CD14-positive monocyte (primary cell): ENCODE measurements around the gene ZNF407. TPM values are rescaled to one million over a fixed set of nuclear protein-coding genes. Genes with fewer than 3 reads are reported as not detected.

Experiments used
- DNase-seq, 3 donors: peaks; one replicate each; pipeline ENCODE4 v3.0.0-alpha.2; 2011 to 2022
- H2AFZ ChIP-seq: 2 replicates; pipeline ENCODE4 v1.6.0; 2012; ENCODE audit warnings: mild to moderate bottlenecking, low read depth, low read length, inconsistent platforms; ENCODE audit not compliant: insufficient read depth, poor library complexity, severe bottlenecking
- H3K27ac ChIP-seq, 2 donors: 1 replicate in 1 of 2; 2 replicates in 1 of 2; pipeline ENCODE4 v1.5.1; 2012 to 2013; ENCODE audit warnings: low read length in 2 of 2, control low read depth in 1 of 2, inconsistent platforms in 1 of 2, low read depth in 1 of 2, mild to moderate bottlenecking in 1 of 2
- H3K27me3 ChIP-seq, 2 donors: one replicate each; pipeline versions ENCODE4 v1.6.0 to v1.6.1; 2011 to 2013; ENCODE audit warnings: low read length in 2 of 2; ENCODE audit not compliant: control insufficient read depth in 2 of 2, insufficient read depth in 2 of 2
- H3K36me3 ChIP-seq, 2 donors: replicated peaks in 1 of 2; 1 replicate in 1 of 2; 2 replicates in 1 of 2; pipeline versions ENCODE4 v1.5.1 to v1.6.1; 2012 to 2013; ENCODE audit warnings: low read length in 2 of 2, control low read depth in 1 of 2, inconsistent platforms in 1 of 2, mild to moderate bottlenecking in 1 of 2; ENCODE audit not compliant: insufficient read depth in 2 of 2, control insufficient read depth in 1 of 2
- H3K4me1 ChIP-seq, 2 donors: 1 replicate in 1 of 2; 2 replicates in 1 of 2; pipeline versions ENCODE4 v1.5.1 to v1.6.1; 2012 to 2013; ENCODE audit warnings: low read length in 2 of 2, control low read depth in 1 of 2, inconsistent platforms in 1 of 2, mild to moderate bottlenecking in 1 of 2, moderate library complexity in 1 of 2; ENCODE audit not compliant: insufficient read depth in 2 of 2, control insufficient read depth in 1 of 2
- H3K4me2 ChIP-seq: replicated peaks from 2 replicates; pipeline ENCODE3; 2012; ENCODE audit warnings: low read length, moderate library complexity, mild to moderate bottlenecking; ENCODE audit not compliant: poor library complexity, severe bottlenecking; ENCODE audit errors: extremely low read depth
- H3K4me3 ChIP-seq, 3 experiments: fragments of 200-600 bp in 1 of 3; sonication (generic) in 1 of 3; replicated peaks in 1 of 3; 1 replicate in 2 of 3; 2 replicates in 1 of 3; pipeline ENCODE4 v1.5.1; 2011 to 2013; ENCODE audit warnings: low read length in 3 of 3, mild to moderate bottlenecking in 3 of 3, control low read depth in 2 of 3, low read depth in 2 of 3, inconsistent platforms in 1 of 3, moderate library complexity in 1 of 3
- H3K79me2 ChIP-seq: 2 replicates; pipeline ENCODE4 v1.6.0; 2012; ENCODE audit warnings: mild to moderate bottlenecking, control low read depth, inconsistent platforms, low read length, moderate library complexity; ENCODE audit not compliant: insufficient read depth
- H3K9ac ChIP-seq: 2 replicates; pipeline ENCODE4 v1.6.0; 2017; ENCODE audit warnings: low read length, mild to moderate bottlenecking; ENCODE audit not compliant: insufficient read depth, poor library complexity, severe bottlenecking
- H3K9me3 ChIP-seq, 2 donors: replicated peaks in 1 of 2; 1 replicate in 1 of 2; 2 replicates in 1 of 2; pipeline versions ENCODE4 v1.5.1 to v1.6.1; 2012 to 2013; ENCODE audit warnings: low read length in 2 of 2, control low read depth in 1 of 2; ENCODE audit not compliant: control insufficient read depth in 1 of 2, insufficient read depth in 1 of 2
- H4K20me1 ChIP-seq: 2 replicates; pipeline ENCODE4 v1.6.0; 2012; ENCODE audit warnings: mild to moderate bottlenecking, low read length, control low read depth, moderate library complexity; ENCODE audit not compliant: insufficient read depth
- H3K27ac Mint-ChIP-seq, 7 donors: one replicate each; pipeline ENCODE4 v1.8.0; 2020; ENCODE audit warnings: mild to moderate bottlenecking in 7 of 7, mixed read lengths in 7 of 7, moderate library complexity in 6 of 7, inconsistent platforms in 2 of 7
- H3K27me3 Mint-ChIP-seq, 3 donors: one replicate each; pipeline ENCODE4 v1.8.0; 2021 to 2022; ENCODE audit warnings: low read depth in 3 of 3, mild to moderate bottlenecking in 3 of 3, mixed read lengths in 3 of 3, moderate library complexity in 3 of 3, inconsistent platforms in 1 of 3
- H3K36me3 Mint-ChIP-seq, 2 donors: one replicate each; pipeline ENCODE4 v1.8.0; 2020; ENCODE audit warnings: mixed read lengths in 2 of 2, inconsistent platforms in 1 of 2, mild to moderate bottlenecking in 1 of 2
- H3K4me1 Mint-ChIP-seq: one replicate; pipeline ENCODE4 v1.8.0; 2020; ENCODE audit warnings: mild to moderate bottlenecking, mixed read lengths
- H3K4me3 Mint-ChIP-seq, 2 donors: one replicate each; pipeline ENCODE4 v1.8.0; 2020; ENCODE audit warnings: mild to moderate bottlenecking in 2 of 2, mixed read lengths in 2 of 2, moderate library complexity in 1 of 2
- H3K9me3 Mint-ChIP-seq, 7 donors: one replicate each; pipeline ENCODE4 v1.8.0; 2020 to 2022; ENCODE audit warnings: mixed read lengths in 7 of 7, mild to moderate bottlenecking in 6 of 7, moderate library complexity in 6 of 7, inconsistent platforms in 2 of 7
- WGBS: methylation state at CpG from one replicate; pipeline ENCODE4 v1.1.5; 2013; ENCODE audit warnings: missing lambda C conversion rate; ENCODE audit not compliant: insufficient coverage; 5-methylcytosine and 5-hydroxymethylcytosine counted together
- intact Hi-C, 2 donors: fragments of 100-400 bp; cut with micrococcal nuclease; formaldehyde crosslinking; loops; one replicate each; pipeline versions ENCODE4 v1.15.0 to v1.15.1; 2023
- polyA plus RNA-seq, 3 donors: library from polyadenylated mRNA; depleted of rRNA in 1 of 3; unstranded in 2 of 3; stranded (reverse) in 1 of 3; fragments of 300-500 nt in 2 of 3; fragments of >200 nt in 1 of 3; fragmentation: Illumina TruSeq in 2 of 3; gene quantifications; 1 replicate in 2 of 3; 2 replicates in 1 of 3; pipeline ENCODE4 v1.2.3, GENCODE V29; 2012 to 2021
- TF ChIP-seq, protein P1 (sequence below): fragments of 200-600 bp; IDR thresholded peaks from one replicate; pipeline ENCODE4 v1.8.0; 2022; ENCODE audit warnings: antibody characterized with exemption, mild to moderate bottlenecking

The ZNF407 gene
- polyA plus RNA-seq, 3 donors: 1.3 to 3.6 (median 1.6) TPM

DNA sequence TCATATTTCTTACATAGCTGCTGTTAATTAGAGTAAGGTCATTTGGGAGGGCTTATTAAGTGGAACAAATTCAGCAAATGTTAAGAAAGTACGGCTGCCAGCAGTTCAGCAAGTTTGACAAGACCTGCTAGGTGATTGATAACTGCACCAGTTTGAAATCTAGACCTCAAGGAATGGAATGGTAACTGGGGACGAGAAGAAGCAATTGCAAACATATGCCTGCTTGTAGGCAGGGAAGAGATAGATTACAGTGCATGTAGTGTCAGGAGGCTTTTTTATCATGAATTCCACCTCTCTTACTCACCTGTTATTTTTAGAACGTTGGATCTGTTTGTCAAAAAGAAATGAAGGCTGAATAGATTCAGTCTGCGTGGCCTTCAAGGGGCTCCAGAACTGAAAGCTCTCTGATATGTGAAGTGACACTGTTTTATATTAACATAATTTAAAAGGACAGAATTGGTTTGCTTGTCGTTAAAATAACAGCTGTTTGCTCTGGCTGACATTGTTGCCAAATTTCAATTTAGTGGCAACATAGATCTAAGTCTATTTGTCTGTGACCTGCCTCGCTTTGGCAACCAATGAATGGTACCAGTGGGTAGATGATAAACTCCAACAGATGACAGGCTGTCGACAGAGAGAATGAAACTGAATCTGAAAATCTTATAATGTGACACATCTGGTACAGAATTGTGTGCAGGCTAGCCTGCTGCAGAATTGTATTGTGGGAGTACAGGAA lies 199.3 kb downstream of the ZNF407 start:
- H3K27me3 ChIP-seq: no peaks in the 10 kb centered on the region
- no peaks in the 10 kb centered on the region for H3K4me1 Mint-ChIP-seq
- H3K4me2 ChIP-seq: no peak overlapping the region
- no peak overlapping the region for H3K27ac ChIP-seq
- H4K20me1 ChIP-seq: no peaks in the 10 kb centered on the region
- TF ChIP-seq, protein P1, sequence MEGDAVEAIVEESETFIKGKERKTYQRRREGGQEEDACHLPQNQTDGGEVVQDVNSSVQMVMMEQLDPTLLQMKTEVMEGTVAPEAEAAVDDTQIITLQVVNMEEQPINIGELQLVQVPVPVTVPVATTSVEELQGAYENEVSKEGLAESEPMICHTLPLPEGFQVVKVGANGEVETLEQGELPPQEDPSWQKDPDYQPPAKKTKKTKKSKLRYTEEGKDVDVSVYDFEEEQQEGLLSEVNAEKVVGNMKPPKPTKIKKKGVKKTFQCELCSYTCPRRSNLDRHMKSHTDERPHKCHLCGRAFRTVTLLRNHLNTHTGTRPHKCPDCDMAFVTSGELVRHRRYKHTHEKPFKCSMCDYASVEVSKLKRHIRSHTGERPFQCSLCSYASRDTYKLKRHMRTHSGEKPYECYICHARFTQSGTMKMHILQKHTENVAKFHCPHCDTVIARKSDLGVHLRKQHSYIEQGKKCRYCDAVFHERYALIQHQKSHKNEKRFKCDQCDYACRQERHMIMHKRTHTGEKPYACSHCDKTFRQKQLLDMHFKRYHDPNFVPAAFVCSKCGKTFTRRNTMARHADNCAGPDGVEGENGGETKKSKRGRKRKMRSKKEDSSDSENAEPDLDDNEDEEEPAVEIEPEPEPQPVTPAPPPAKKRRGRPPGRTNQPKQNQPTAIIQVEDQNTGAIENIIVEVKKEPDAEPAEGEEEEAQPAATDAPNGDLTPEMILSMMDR: no peak
- H3K9me3 Mint-ChIP-seq: no peaks in the 10 kb centered on the region
- DNase-seq: no peak
- H3K36me3 ChIP-seq: peaks cover 0 to under 1% of the 10 kb centered on the region in 2 donors
- intact Hi-C loops: no loop called here
- no peaks in the 10 kb centered on the region for H3K79me2 ChIP-seq
- 92% methylated on average over 2 of the region's 7 CpGs for WGBS
- no peaks in the 10 kb centered on the region for H3K9me3 ChIP-seq
- no peaks in the 10 kb centered on the region for H3K4me1 ChIP-seq
- H3K4me3 ChIP-seq: no peak overlapping the region
- H3K27ac Mint-ChIP-seq: no peak overlapping the region
- no peak overlapping the region for H3K4me3 Mint-ChIP-seq
- H3K36me3 Mint-ChIP-seq: peaks cover 0 to 5% of the 10 kb centered on the region in 2 donors
- H2AFZ ChIP-seq: no peak overlapping the region
- no peaks in the 10 kb centered on the region for H3K27me3 Mint-ChIP-seq
- no peak overlapping the region for H3K9ac ChIP-seq

DNA sequence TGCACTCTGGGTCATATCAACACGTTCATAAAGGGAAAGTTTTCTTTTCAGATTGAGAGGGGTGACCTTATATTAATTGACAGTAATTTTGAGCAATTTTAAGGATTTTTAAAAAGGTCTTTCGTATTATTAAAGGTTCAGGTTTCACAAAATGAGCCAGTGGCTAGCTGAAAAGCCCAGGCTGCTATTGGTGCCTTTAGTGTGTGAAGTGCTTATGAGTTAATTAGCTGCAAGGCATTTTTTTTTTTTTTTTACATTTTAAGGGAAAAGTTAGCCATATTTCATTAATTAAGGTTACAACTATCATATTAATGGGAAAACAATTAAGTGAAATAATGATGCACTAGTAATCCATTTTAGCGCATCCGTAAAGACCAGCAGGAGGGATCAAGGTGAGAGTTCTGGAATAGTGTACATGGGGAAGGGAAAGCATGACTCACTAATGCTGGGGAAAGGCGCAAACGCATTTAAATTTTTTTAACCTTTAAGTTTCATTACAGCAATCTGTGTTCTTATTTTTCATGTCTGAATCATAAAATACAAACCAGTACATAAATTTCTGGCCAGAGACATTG lies 200.0 kb downstream of the ZNF407 start:
- Histone ChIP-seq H4K20me1 (no peaks in the 10 kb centered on the region), H3K4me2 (no peak overlapping the region), H3K27me3 (no peaks in the 10 kb centered on the region), H3K27ac (no peak overlapping the region), H3K36me3 (no peaks in the 10 kb centered on the region), H3K4me1 (no peaks in the 10 kb centered on the region), H3K9me3 (no peaks in the 10 kb centered on the region), H3K9ac (no peak overlapping the region), H2AFZ (no peak overlapping the region), H3K79me2 (no peaks in the 10 kb centered on the region), H3K4me3 (no peak overlapping the region)
- Mint-ChIP-seq H3K4me1 (no peaks in the 10 kb centered on the region), H3K27me3 (no peaks in the 10 kb centered on the region), H3K27ac (no peak overlapping the region), H3K4me3 (no peak overlapping the region), H3K9me3 (no peaks in the 10 kb centered on the region), H3K36me3 (peaks cover 0 to 5% of the 10 kb centered on the region in 2 donors)
- DNase-seq: no peak
- WGBS: 93% methylated on average over 3 of the region's 6 CpGs
- intact Hi-C loops: no loop called here
- TF ChIP-seq, protein P1: no peak
